ENCODE data around the gene PLA2G1B.

DNA sequence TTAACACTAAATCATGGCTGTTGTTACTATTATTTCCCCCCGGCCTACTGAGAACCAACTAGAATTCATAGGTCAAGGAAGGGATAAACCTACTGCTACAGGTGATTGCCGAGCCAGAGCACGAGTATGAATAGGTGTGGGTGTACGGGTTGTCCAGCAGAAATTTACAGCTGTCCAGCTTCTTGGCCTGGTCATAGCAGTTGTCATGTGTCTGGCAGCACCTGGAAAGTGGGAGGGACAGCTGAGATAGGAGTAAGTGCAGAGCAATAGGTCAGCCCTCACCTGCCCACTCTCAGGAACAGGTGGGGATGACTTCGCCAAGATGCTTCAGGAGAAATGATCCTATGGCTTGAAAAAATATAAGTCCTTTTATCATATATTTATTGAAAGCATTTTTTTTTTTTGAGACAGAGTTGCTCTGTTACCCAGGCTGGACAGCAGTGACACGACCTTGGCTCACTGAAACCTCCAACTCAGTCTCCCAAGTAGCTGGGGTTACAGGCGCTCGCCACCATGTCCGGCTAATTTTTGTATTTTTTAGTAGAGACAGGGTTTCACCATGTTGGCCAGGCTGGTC lies 2.6 kb downstream of the PLA2G1B start:
- TF ChIP-seq, protein P1, sequence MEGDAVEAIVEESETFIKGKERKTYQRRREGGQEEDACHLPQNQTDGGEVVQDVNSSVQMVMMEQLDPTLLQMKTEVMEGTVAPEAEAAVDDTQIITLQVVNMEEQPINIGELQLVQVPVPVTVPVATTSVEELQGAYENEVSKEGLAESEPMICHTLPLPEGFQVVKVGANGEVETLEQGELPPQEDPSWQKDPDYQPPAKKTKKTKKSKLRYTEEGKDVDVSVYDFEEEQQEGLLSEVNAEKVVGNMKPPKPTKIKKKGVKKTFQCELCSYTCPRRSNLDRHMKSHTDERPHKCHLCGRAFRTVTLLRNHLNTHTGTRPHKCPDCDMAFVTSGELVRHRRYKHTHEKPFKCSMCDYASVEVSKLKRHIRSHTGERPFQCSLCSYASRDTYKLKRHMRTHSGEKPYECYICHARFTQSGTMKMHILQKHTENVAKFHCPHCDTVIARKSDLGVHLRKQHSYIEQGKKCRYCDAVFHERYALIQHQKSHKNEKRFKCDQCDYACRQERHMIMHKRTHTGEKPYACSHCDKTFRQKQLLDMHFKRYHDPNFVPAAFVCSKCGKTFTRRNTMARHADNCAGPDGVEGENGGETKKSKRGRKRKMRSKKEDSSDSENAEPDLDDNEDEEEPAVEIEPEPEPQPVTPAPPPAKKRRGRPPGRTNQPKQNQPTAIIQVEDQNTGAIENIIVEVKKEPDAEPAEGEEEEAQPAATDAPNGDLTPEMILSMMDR (IDR thresholded peaks at IDR 0.05): no peak
- TF ChIP-seq EP300 (IDR thresholded peaks at IDR 0.05) (no peak), POLR2A (IDR thresholded peaks at IDR 0.05) (no peak)

Data from gastroesophageal sphincter (tissue), 3 donors.